WTC11 (cell line): ENCODE data around the gene PADI1. TPM values are rescaled to one million over a fixed set of nuclear protein-coding genes. Genes with fewer than 3 reads are reported as not detected.

Experiments used
- ATAC-seq: fragments of 200-7000 bp; cut with Tn5 transposase; 2 replicates; pipeline ENCODE4 v1.10.0; 2021; ENCODE audit warnings: mild to moderate bottlenecking, moderate library complexity
- CTCF ChIA-PET: fragments of 300-600 bp; sonication (Branson Sonifier 250); formaldehyde crosslinking; loops from one replicate; lab custom pipeline; 2021; ENCODE audit warnings: antibody characterized with exemption; lab: Charles Lee
- POLR2A ChIA-PET: fragments of 350-600 bp; sonication (Branson Sonifier 250); formaldehyde crosslinking; loops from one replicate; lab custom pipeline; 2021; ENCODE audit warnings: antibody characterized with exemption; lab: Charles Lee
- DNase-seq: peaks from one replicate; pipeline ENCODE4 v3.0.0; 2021; ENCODE audit warnings: low spot score
- H3K27ac Mint-ChIP-seq: 2 replicates; pipeline ENCODE4 v1.8.0; 2021; ENCODE audit warnings: mixed read lengths
- H3K27me3 Mint-ChIP-seq: 2 replicates; pipeline ENCODE4 v1.8.0; 2021; ENCODE audit warnings: low read depth, mild to moderate bottlenecking, moderate library complexity, mixed read lengths
- H3K36me3 Mint-ChIP-seq: 2 replicates; pipeline ENCODE4 v1.8.0; 2021; ENCODE audit warnings: mixed read lengths
- H3K4me1 Mint-ChIP-seq: 2 replicates; pipeline ENCODE4 v1.8.0; 2022; ENCODE audit warnings: mixed read lengths
- H3K4me3 Mint-ChIP-seq: 2 replicates; pipeline ENCODE4 v1.8.0; 2021; ENCODE audit warnings: mild to moderate bottlenecking, moderate library complexity, mixed read lengths
- H3K9me3 Mint-ChIP-seq: 2 replicates; pipeline ENCODE4 v1.8.0; 2021; ENCODE audit warnings: mixed read lengths
- ATF1 ChIP-seq: sonication (generic); formaldehyde crosslinking; IDR thresholded peaks from 2 replicates; pipeline ENCODE4 v1.8.1; 2023; ENCODE audit warnings: mild to moderate bottlenecking, moderate library complexity, missing genetic modification reagents
- CREB1 ChIP-seq: sonication (generic); formaldehyde crosslinking; IDR thresholded peaks from 2 replicates; pipeline ENCODE4 v1.8.0; 2023; ENCODE audit warnings: mild to moderate bottlenecking, missing genetic modification reagents
- EMX1 ChIP-seq: fragments of 250-450 bp; sonication (Bioruptor Pico); IDR thresholded peaks from 2 replicates; pipeline ENCODE4 v1.8.0; 2021; ENCODE audit warnings: mild to moderate bottlenecking
- ETV6 ChIP-seq: sonication (generic); formaldehyde crosslinking; IDR thresholded peaks from 2 replicates; pipeline ENCODE4 v1.8.1; 2022; ENCODE audit warnings: mild to moderate bottlenecking, missing genetic modification reagents
- FOXP4 ChIP-seq: sonication (generic); formaldehyde crosslinking; IDR thresholded peaks from 2 replicates; pipeline ENCODE4 v1.8.0; 2022; ENCODE audit warnings: mild to moderate bottlenecking, missing genetic modification reagents
- GABPB1 ChIP-seq: sonication (generic); formaldehyde crosslinking; IDR thresholded peaks from 2 replicates; pipeline ENCODE4 v1.8.1; 2023; ENCODE audit warnings: mild to moderate bottlenecking, missing genetic modification reagents
- GTF2I ChIP-seq: fragments of 250-450 bp; sonication (Bioruptor Pico); conservative IDR thresholded peaks from 2 replicates; pipeline ENCODE4 v1.4.0; 2021; ENCODE audit warnings: mild to moderate bottlenecking
- IRF2 ChIP-seq: sonication (generic); formaldehyde crosslinking; IDR thresholded peaks from 2 replicates; pipeline ENCODE4 v1.8.0; 2022; ENCODE audit warnings: low read depth, missing genetic modification reagents, borderline replicate concordance
- JUN ChIP-seq: sonication (generic); formaldehyde crosslinking; IDR thresholded peaks from 2 replicates; pipeline ENCODE4 v1.8.0; 2023; ENCODE audit warnings: mild to moderate bottlenecking, missing genetic modification reagents
- NFATC4 ChIP-seq: fragments of 250-450 bp; sonication (Bioruptor Pico); IDR thresholded peaks from 2 replicates; pipeline ENCODE4 v1.9.0; 2021; ENCODE audit warnings: mild to moderate bottlenecking
- NFYB ChIP-seq: sonication (generic); formaldehyde crosslinking; conservative IDR thresholded peaks from 2 replicates; pipeline ENCODE4 v1.8.0; 2022; ENCODE audit warnings: low read depth, missing genetic modification reagents
- NR2C2 ChIP-seq: sonication (generic); formaldehyde crosslinking; IDR thresholded peaks from 2 replicates; pipeline ENCODE4 v1.8.0; 2022; ENCODE audit warnings: mild to moderate bottlenecking, missing genetic modification reagents
- ZNF219 ChIP-seq: sonication (generic); formaldehyde crosslinking; IDR thresholded peaks from 2 replicates; pipeline ENCODE4 v1.8.0; 2023; ENCODE audit warnings: missing genetic modification reagents, mild to moderate bottlenecking, borderline replicate concordance
- ZNF263 ChIP-seq: sonication (generic); formaldehyde crosslinking; IDR thresholded peaks from 2 replicates; pipeline ENCODE4 v1.8.1; 2022; ENCODE audit warnings: low read depth, mild to moderate bottlenecking, moderate library complexity, missing genetic modification reagents
- ZNF317 ChIP-seq: sonication (generic); formaldehyde crosslinking; IDR thresholded peaks from 2 replicates; pipeline ENCODE4 v1.8.1; 2023; ENCODE audit warnings: low read depth, mild to moderate bottlenecking, moderate library complexity, missing genetic modification reagents, borderline replicate concordance
- ZNF671 ChIP-seq: fragments of 250-450 bp; sonication (Bioruptor Pico); IDR thresholded peaks from 2 replicates; pipeline ENCODE4 v1.8.0; 2021; ENCODE audit warnings: mild to moderate bottlenecking
- total RNA-seq: library from RNA; stranded (reverse); gene quantifications from 3 replicates; pipeline ENCODE4 v1.2.3, GENCODE V29; 2021
- TF ChIP-seq, protein P1 (sequence below): sonication (generic); formaldehyde crosslinking; IDR thresholded peaks from 2 replicates; pipeline ENCODE4 v1.8.1; 2023; ENCODE audit warnings: mild to moderate bottlenecking, missing genetic modification reagents
- TF ChIP-seq, protein P2 (sequence below): sonication (generic); formaldehyde crosslinking; IDR thresholded peaks from 2 replicates; pipeline ENCODE4 v1.8.1; 2023; ENCODE audit warnings: mild to moderate bottlenecking, missing genetic modification reagents, borderline replicate concordance
- TF ChIP-seq, protein P3 (sequence below): fragments of 200-600 bp; IDR thresholded peaks from 2 replicates; pipeline ENCODE4 v1.8.0; 2022; ENCODE audit warnings: antibody characterized with exemption

The PADI1 gene
- total RNA-seq, 1 experiment from 2014 or later = 0.15 TPM

DNA sequence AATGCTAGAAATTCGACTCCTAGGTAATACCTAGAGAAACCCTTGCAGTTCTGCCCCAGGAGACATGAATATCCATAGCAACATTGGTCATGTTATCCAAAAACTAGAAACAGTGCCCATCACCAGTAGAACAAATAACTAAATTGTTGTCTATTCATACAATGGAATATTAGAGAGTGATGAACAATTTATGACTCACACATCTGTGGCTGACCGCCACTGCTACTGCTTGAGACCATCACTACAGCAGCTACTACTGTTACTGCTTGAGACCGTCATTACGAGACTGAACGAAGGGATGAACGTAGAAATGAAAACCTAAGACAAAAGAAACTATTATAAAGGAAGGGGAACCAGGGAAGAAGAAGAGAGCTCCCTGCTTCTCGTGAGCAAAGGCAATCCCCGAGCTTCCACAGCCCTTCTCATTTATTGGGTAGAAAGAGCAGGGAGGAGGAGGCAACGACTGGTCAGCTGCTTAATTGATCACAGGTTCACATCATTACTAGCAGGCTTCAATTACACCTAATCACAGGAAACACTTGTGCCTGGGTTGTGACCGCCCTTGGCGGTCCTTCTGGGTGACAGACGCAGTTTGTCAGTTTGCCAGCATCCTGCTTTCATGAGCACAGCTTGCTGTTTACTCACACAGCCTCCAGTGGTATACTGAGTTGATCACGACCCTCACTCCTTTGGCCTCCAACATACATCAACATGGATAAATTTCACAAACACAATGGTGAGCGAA lies 88.9 kb downstream of the PADI1 start:
- TF ChIP-seq ZNF263 (CRISPR knock-in tag) (no peak), NFYB (no peak), JUN (CRISPR knock-in tag) (no peak), GABPB1 (no peak), ZNF219 (CRISPR knock-in tag) (no peak), NFATC4 (CRISPR knock-in tag) (no peak), FOXP4 (CRISPR knock-in tag) (no peak), IRF2 (CRISPR knock-in tag) (no peak), EMX1 (CRISPR knock-in tag) (no peak), ZNF317 (CRISPR knock-in tag) (no peak), NR2C2 (CRISPR knock-in tag) (no peak), CREB1 (CRISPR knock-in tag) (no peak), GTF2I (CRISPR knock-in tag) (no peak), ZNF671 (CRISPR knock-in tag) (no peak), ETV6 (CRISPR knock-in tag) (no peak), ATF1 (CRISPR knock-in tag) (no peak)
- TF ChIP-seq, protein P1, sequence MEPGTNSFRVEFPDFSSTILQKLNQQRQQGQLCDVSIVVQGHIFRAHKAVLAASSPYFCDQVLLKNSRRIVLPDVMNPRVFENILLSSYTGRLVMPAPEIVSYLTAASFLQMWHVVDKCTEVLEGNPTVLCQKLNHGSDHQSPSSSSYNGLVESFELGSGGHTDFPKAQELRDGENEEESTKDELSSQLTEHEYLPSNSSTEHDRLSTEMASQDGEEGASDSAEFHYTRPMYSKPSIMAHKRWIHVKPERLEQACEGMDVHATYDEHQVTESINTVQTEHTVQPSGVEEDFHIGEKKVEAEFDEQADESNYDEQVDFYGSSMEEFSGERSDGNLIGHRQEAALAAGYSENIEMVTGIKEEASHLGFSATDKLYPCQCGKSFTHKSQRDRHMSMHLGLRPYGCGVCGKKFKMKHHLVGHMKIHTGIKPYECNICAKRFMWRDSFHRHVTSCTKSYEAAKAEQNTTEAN (CRISPR knock-in tag) = no peak
- TF ChIP-seq, protein P2, sequence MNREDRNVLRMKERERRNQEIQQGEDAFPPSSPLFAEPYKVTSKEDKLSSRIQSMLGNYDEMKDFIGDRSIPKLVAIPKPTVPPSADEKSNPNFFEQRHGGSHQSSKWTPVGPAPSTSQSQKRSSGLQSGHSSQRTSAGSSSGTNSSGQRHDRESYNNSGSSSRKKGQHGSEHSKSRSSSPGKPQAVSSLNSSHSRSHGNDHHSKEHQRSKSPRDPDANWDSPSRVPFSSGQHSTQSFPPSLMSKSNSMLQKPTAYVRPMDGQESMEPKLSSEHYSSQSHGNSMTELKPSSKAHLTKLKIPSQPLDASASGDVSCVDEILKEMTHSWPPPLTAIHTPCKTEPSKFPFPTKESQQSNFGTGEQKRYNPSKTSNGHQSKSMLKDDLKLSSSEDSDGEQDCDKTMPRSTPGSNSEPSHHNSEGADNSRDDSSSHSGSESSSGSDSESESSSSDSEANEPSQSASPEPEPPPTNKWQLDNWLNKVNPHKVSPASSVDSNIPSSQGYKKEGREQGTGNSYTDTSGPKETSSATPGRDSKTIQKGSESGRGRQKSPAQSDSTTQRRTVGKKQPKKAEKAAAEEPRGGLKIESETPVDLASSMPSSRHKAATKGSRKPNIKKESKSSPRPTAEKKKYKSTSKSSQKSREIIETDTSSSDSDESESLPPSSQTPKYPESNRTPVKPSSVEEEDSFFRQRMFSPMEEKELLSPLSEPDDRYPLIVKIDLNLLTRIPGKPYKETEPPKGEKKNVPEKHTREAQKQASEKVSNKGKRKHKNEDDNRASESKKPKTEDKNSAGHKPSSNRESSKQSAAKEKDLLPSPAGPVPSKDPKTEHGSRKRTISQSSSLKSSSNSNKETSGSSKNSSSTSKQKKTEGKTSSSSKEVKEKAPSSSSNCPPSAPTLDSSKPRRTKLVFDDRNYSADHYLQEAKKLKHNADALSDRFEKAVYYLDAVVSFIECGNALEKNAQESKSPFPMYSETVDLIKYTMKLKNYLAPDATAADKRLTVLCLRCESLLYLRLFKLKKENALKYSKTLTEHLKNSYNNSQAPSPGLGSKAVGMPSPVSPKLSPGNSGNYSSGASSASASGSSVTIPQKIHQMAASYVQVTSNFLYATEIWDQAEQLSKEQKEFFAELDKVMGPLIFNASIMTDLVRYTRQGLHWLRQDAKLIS (CRISPR knock-in tag) = no peak
- TF ChIP-seq, protein P3, sequence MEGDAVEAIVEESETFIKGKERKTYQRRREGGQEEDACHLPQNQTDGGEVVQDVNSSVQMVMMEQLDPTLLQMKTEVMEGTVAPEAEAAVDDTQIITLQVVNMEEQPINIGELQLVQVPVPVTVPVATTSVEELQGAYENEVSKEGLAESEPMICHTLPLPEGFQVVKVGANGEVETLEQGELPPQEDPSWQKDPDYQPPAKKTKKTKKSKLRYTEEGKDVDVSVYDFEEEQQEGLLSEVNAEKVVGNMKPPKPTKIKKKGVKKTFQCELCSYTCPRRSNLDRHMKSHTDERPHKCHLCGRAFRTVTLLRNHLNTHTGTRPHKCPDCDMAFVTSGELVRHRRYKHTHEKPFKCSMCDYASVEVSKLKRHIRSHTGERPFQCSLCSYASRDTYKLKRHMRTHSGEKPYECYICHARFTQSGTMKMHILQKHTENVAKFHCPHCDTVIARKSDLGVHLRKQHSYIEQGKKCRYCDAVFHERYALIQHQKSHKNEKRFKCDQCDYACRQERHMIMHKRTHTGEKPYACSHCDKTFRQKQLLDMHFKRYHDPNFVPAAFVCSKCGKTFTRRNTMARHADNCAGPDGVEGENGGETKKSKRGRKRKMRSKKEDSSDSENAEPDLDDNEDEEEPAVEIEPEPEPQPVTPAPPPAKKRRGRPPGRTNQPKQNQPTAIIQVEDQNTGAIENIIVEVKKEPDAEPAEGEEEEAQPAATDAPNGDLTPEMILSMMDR = no peak
- H3K4me3 Mint-ChIP-seq = no peak overlapping the region
- H3K9me3 Mint-ChIP-seq = peaks cover 3% of the 10 kb centered on the region; the same call in 1 of the 2 replicates
- ATAC-seq = no peak
- ChIA-PET POLR2A (no interaction called here), CTCF (interaction anchor here (1.2 kb wide), 1 partner anchor 42 kb away, joined by 3 read pairs; no protein-coding TSS in a partner anchor)
- no peaks in the 10 kb centered on the region; the same call in 1 of the 2 replicates for H3K27me3 Mint-ChIP-seq
- peaks cover 3% of the 10 kb centered on the region; the same call in 1 of the 2 replicates for H3K4me1 Mint-ChIP-seq
- DNase-seq = no peak
- no peak overlapping the region for H3K27ac Mint-ChIP-seq
- H3K36me3 Mint-ChIP-seq = no peaks in the 10 kb centered on the region
